A549 treated with GW870086 at 1 μM for 4 hours (cell line): Measurements from ENCODE around the gene SLC27A4. TPM values are rescaled to one million over a fixed set of nuclear protein-coding genes. Genes with fewer than 3 reads are reported as not detected.

ENCODE experiments used
- total RNA-seq: library from RNA; stranded (reverse); fragments of 200-300 nt; extraction: Qiagen RNA extraction; gene quantifications from 5 replicates; pipeline ENCODE4 v1.2.3, GENCODE V29; 2022; ENCODE audit warnings: low read depth

Gene SLC27A4
- total RNA-seq, result 36.3 to 50.5 TPM (median 46.0 TPM) in 5 replicates

GRCh38 chr9:128339761-128340690 is at the start of gene SLC27A4:
SLC27A4 (plus strand) TSS chr9:128340527; CDS start chr9:128343133, 2,606 bp downstream.

GRCh38 chr9:128322404-128323211 is 17.7 kb upstream of the SLC27A4 start, which contains the start of the genes COQ4 and TRUB2:
COQ4 (plus strand) TSS chr9:128322839; CDS start chr9:128322859, 20 bp downstream.
TRUB2 (minus strand) TSS chr9:128322447; CDS start chr9:128322408, 39 bp downstream.

GRCh38 chr9:128370752-128371629 is 30.7 kb downstream of the SLC27A4 start, which contains the start of gene URM1:
URM1 (plus strand) TSS chr9:128371374; CDS start chr9:128371381, 7 bp downstream.

Other genes starting within 250 kb of the SLC27A4 start
- gene PTGES2, start 212.8 kb upstream of the SLC27A4 start, total RNA-seq, result 67.6 to 98.4 TPM (median 91.8 TPM) in 5 replicates
- gene LCN2, start 191.1 kb upstream of the SLC27A4 start, total RNA-seq, result 2.4 to 6.8 TPM (median 3.2 TPM) in 5 replicates
- gene BBLN, start 180.3 kb upstream of the SLC27A4 start, total RNA-seq, result 48.4 to 68.9 TPM (median 61.7 TPM) in 5 replicates
- gene CIZ1, start 149.0 kb upstream of the SLC27A4 start, total RNA-seq, result 69.8 to 91.7 TPM (median 80.7 TPM) in 5 replicates
- 80.7 to 101 TPM (median 88.4 TPM) in 5 replicates for gene DNM1, start 137.1 kb upstream of the SLC27A4 start, total RNA-seq
- gene GOLGA2, start 64.5 kb upstream of the SLC27A4 start, total RNA-seq, result 37.3 to 51.1 TPM (median 46.7 TPM) in 5 replicates
- 42.0 to 55.1 TPM (median 43.8 TPM) in 5 replicates for gene SWI5, start 64.3 kb upstream of the SLC27A4 start, total RNA-seq
- gene TRUB2, start 18.1 kb upstream of the SLC27A4 start, total RNA-seq, result 38.1 to 56.2 TPM (median 47.7 TPM) in 5 replicates
- gene COQ4, start 17.7 kb upstream of the SLC27A4 start, total RNA-seq, result 50.4 to 59.1 TPM (median 55.9 TPM) in 5 replicates
- gene URM1, start 30.8 kb downstream of the SLC27A4 start, total RNA-seq, result 67.0 to 85.2 TPM (median 83.9 TPM) in 5 replicates
- gene CERCAM, start 80.3 kb downstream of the SLC27A4 start, total RNA-seq, result 32.5 to 38.6 TPM (median 34.2 TPM) in 5 replicates
- 23.3 to 29.3 TPM (median 24.9 TPM) in 5 replicates for gene ODF2, start 115.5 kb downstream of the SLC27A4 start, total RNA-seq
- gene GLE1, start 164.2 kb downstream of the SLC27A4 start, total RNA-seq, result 26.8 to 30.6 TPM (median 28.7 TPM) in 5 replicates
- 143 to 151 TPM (median 149 TPM) in 5 replicates for gene SPTAN1, start 212.1 kb downstream of the SLC27A4 start, total RNA-seq